ENCODE results near the gene ZNF775. TPM values are rescaled to one million over a fixed set of nuclear protein-coding genes. Genes with fewer than 3 reads are reported as not detected.
A peak's percentile ranks its signal among the peaks of the same experiment; 100 is the strongest.

Gene ZNF775
- total RNA-seq, 1 donor from 2014 or later: 17.1 TPM

GRCh38 chr7:150369748-150370501 is 9.2 kb upstream of the ZNF775 start:
- Histone ChIP-seq H3K4me1 (peaks cover 8 to 11% of the 10 kb centered on the region in 2 donors), H3K9me3 (no peaks in the 10 kb centered on the region), H3K27me3 (no peaks in the 10 kb centered on the region), H3K36me3 (peaks cover 29 to 47% of the 10 kb centered on the region in 2 donors), H3K27ac (peak overlapping the region; percentile 90), H3K4me3 (peak overlapping the region; percentile 96 to 97)
- peak in 1 of 2 donors; percentile 53 for DNase-seq (ENCODE audit: low spot score in 2 of 2)
- intact Hi-C loops (cut with DNase I): loop anchor here (1.0 to 10.0 kb wide), 6 partner anchors 9 to 1105 kb away; partner anchors contain the start of genes RARRES2, ZNF775 and ZNF783
- TF ChIP-seq, protein P1, sequence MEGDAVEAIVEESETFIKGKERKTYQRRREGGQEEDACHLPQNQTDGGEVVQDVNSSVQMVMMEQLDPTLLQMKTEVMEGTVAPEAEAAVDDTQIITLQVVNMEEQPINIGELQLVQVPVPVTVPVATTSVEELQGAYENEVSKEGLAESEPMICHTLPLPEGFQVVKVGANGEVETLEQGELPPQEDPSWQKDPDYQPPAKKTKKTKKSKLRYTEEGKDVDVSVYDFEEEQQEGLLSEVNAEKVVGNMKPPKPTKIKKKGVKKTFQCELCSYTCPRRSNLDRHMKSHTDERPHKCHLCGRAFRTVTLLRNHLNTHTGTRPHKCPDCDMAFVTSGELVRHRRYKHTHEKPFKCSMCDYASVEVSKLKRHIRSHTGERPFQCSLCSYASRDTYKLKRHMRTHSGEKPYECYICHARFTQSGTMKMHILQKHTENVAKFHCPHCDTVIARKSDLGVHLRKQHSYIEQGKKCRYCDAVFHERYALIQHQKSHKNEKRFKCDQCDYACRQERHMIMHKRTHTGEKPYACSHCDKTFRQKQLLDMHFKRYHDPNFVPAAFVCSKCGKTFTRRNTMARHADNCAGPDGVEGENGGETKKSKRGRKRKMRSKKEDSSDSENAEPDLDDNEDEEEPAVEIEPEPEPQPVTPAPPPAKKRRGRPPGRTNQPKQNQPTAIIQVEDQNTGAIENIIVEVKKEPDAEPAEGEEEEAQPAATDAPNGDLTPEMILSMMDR (IDR thresholded peaks at IDR 0.05): no peak

DNA sequence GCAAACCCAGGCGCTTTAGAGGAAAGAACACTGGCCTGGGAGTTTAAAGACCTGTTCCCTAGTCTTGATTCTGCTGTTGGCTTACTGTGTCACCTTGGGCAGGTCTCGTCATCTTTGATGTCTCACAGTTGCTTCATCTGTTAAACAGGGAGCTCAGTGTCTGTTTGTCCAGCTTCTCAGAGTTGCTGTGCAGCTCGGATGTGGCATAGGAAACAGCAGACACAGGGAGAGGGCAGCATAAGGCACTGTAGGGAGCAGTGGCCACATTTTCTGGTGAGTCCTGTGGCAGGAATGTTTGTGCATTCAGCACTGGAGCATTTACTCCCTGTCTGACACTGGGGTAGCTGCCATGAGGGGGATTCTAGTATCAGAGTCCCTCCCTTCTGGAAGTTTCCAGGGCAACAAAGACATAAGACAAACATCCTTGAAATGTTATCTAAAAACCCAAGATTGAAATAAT is 8.5 kb upstream of the ZNF775 start:
- Histone ChIP-seq H3K9me3 (no peaks in the 10 kb centered on the region), H3K4me1 (peaks cover 8 to 11% of the 10 kb centered on the region in 2 donors), H3K36me3 (peaks cover 29 to 47% of the 10 kb centered on the region in 2 donors), H3K27ac (peak overlapping the region in 1 of 2 donors; percentile 90), H3K4me3 (peak overlapping the region in 1 of 2 donors; percentile 97), H3K27me3 (no peaks in the 10 kb centered on the region)
- peak in 1 of 2 donors; percentile 54 for DNase-seq (ENCODE audit: low spot score in 2 of 2)
- intact Hi-C loops (cut with DNase I): loop anchor here (10.0 kb wide), 2 partner anchors 656 to 1106 kb away; partner anchors contain the start of gene ZNF783
- TF ChIP-seq, protein P1 (IDR thresholded peaks at IDR 0.05): no peak

DNA sequence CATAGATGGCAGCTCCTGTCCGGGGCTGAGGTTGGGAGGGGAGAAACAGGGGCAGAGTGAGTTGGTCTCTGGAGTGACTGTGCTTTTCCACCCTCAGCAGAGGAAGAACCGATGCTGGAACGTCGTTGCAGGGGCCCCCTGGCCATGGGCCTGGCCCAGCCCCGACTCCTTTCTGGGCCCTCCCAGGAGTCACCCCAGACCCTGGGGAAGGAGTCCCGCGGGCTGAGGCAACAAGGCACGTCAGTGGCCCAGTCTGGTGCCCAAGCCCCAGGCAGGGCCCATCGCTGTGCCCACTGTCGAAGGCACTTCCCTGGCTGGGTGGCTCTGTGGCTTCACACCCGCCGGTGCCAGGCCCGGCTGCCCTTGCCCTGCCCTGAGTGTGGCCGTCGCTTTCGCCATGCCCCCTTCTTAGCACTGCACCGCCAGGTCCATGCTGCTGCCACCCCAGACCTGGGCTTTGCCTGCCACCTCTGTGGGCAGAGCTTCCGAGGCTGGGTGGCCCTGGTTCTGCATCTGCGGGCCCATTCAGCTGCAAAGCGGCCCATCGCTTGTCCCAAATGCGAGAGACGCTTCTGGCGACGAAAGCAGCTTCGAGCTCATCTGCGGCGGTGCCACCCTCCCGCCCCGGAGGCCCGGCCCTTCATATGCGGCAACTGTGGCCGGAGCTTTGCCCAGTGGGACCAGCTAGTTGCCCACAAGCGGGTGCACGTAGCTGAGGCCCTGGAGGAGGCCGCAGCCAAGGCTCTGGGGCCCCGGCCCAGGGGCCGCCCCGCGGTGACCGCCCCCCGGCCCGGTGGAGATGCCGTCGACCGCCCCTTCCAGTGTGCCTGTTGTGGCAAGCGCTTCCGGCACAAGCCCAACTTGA is 7.8 kb upstream of the ZNF775 start:
- H3K36me3 ChIP-seq: peaks cover 29 to 47% of the 10 kb centered on the region in 2 donors
- peaks cover 8 to 11% of the 10 kb centered on the region in 2 donors for H3K4me1 ChIP-seq
- no peaks in the 10 kb centered on the region for H3K27me3 ChIP-seq
- DNase-seq (ENCODE audit: low spot score in 2 of 2): peak in 1 of 2 donors; percentile 63
- peak overlapping the region in 1 of 2 donors; percentile 16 for H3K27ac ChIP-seq
- TF ChIP-seq, protein P1 (IDR thresholded peaks at IDR 0.05): no peak
- no peak overlapping the region for H3K4me3 ChIP-seq
- no peaks in the 10 kb centered on the region for H3K9me3 ChIP-seq
- intact Hi-C loops (cut with DNase I): loop anchor here (10.0 kb wide), 2 partner anchors 657 to 1107 kb away; partner anchors contain the start of gene ZNF783

DNA sequence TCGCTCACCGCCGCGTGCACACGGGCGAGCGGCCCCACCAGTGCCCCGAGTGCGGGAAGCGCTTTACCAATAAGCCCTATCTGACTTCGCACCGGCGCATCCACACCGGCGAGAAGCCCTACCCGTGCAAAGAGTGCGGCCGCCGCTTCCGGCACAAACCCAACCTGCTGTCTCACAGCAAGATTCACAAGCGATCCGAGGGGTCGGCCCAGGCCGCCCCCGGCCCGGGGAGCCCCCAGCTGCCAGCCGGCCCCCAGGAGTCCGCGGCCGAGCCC is 7.2 kb upstream of the ZNF775 start:
- TF ChIP-seq, protein P1 (IDR thresholded peaks at IDR 0.05): no peak
- peak in 1 of 2 donors; percentile 58 for DNase-seq (ENCODE audit: low spot score in 2 of 2)
- peaks cover 8 to 11% of the 10 kb centered on the region in 2 donors for H3K4me1 ChIP-seq
- no peaks in the 10 kb centered on the region for H3K27me3 ChIP-seq
- peaks cover 29 to 47% of the 10 kb centered on the region in 2 donors for H3K36me3 ChIP-seq
- no peak overlapping the region for H3K4me3 ChIP-seq
- no peaks in the 10 kb centered on the region for H3K9me3 ChIP-seq
- no peak overlapping the region for H3K27ac ChIP-seq
- intact Hi-C loops (cut with DNase I): loop anchor here (10.0 kb wide), 2 partner anchors 657 to 1107 kb away; partner anchors contain the start of gene ZNF783

DNA sequence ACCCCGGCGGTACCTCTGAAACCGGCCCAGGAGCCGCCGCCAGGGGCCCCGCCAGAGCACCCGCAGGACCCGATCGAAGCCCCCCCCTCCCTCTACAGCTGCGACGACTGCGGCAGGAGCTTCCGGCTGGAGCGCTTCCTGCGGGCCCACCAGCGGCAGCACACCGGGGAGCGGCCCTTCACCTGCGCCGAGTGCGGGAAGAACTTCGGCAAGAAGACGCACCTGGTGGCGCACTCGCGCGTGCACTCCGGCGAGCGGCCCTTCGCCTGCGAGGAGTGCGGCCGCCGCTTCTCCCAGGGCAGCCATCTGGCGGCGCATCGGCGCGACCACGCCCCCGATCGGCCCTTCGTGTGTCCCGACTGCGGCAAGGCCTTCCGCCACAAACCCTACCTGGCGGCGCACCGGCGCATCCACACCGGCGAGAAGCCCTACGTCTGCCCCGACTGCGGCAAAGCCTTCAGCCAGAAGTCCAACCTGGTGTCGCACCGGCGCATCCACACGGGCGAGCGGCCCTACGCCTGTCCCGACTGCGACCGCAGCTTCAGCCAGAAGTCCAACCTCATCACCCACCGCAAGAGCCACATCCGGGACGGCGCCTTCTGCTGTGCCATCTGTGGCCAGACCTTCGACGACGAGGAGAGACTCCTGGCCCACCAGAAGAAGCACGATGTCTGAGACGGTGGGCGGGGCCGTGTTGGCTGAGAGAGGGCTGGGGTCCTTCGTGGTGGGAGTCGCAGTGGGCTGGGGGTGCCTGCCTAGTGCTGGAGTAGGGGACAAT is 6.7 kb upstream of the ZNF775 start:
- H3K27me3 ChIP-seq: no peaks in the 10 kb centered on the region
- no peaks in the 10 kb centered on the region for H3K9me3 ChIP-seq
- intact Hi-C loops (cut with DNase I): loop anchor here (10.0 kb wide), 2 partner anchors 658 to 1108 kb away; partner anchors contain the start of gene ZNF783
- H3K36me3 ChIP-seq: peaks cover 29 to 47% of the 10 kb centered on the region in 2 donors
- TF ChIP-seq, protein P1 (IDR thresholded peaks at IDR 0.05): no peak
- peak in 1 of 2 donors; percentile 56 for DNase-seq (ENCODE audit: low spot score in 2 of 2)
- no peak overlapping the region for H3K27ac ChIP-seq
- H3K4me3 ChIP-seq: no peak overlapping the region
- H3K4me1 ChIP-seq: peaks cover 8 to 11% of the 10 kb centered on the region in 2 donors
